H9 (cell line): ENCODE data around the gene SPECC1L. TPM values are rescaled to one million over a fixed set of nuclear protein-coding genes. Genes with fewer than 3 reads are reported as not detected.
A peak's percentile ranks its signal among the peaks of the same experiment; 100 is the strongest.

Experiments
- DNase-seq: peaks from one replicate; pipeline ENCODE4 v3.0.0-alpha.2; 2017
- H2AFZ ChIP-seq: one replicate; pipeline ENCODE4 v1.6.1; 2013; ENCODE audit warnings: mild to moderate bottlenecking, low read length, control low read depth, moderate library complexity
- H2AK5ac ChIP-seq: 2 replicates; pipeline ENCODE4 v1.6.1; 2013; ENCODE audit warnings: low read length, control low read depth, mixed read lengths; ENCODE audit not compliant: insufficient read length
- H2BK120ac ChIP-seq: one replicate; pipeline ENCODE4 v1.6.1; 2013; ENCODE audit warnings: low read depth, mild to moderate bottlenecking, low read length, control low read depth, inconsistent platforms; ENCODE audit not compliant: poor library complexity, severe bottlenecking
- H2BK12ac ChIP-seq: 2 replicates; pipeline ENCODE4 v1.6.1; 2013; ENCODE audit warnings: low read length, control low read depth, mixed read lengths, low read depth; ENCODE audit not compliant: insufficient read length
- H2BK15ac ChIP-seq: 2 replicates; pipeline ENCODE4 v1.6.1; 2013; ENCODE audit warnings: low read depth, low read length, control low read depth
- H2BK20ac ChIP-seq: one replicate; pipeline ENCODE4 v1.6.1; 2013; ENCODE audit warnings: low read depth, mild to moderate bottlenecking, low read length, control low read depth, inconsistent platforms; ENCODE audit not compliant: poor library complexity, severe bottlenecking
- H2BK5ac ChIP-seq: 2 replicates; pipeline ENCODE4 v1.6.1; 2013; ENCODE audit warnings: low read length, control low read depth, mixed read lengths; ENCODE audit not compliant: insufficient read length
- H3K14ac ChIP-seq: 2 replicates; pipeline ENCODE4 v1.6.1; 2013; ENCODE audit warnings: low read length, control low read depth; ENCODE audit not compliant: insufficient read depth
- H3K18ac ChIP-seq: 2 replicates; pipeline ENCODE4 v1.6.1; 2013; ENCODE audit warnings: low read depth, mild to moderate bottlenecking, mixed read lengths, low read length, control low read depth; ENCODE audit not compliant: insufficient read length
- H3K23ac ChIP-seq: 2 replicates; pipeline ENCODE4 v1.6.1; 2013; ENCODE audit warnings: low read length, control low read depth, mixed read lengths, low read depth; ENCODE audit not compliant: insufficient read length
- H3K23me2 ChIP-seq: 2 replicates; pipeline ENCODE4 v1.6.1; 2013; ENCODE audit warnings: low read depth, mild to moderate bottlenecking, mixed read lengths, low read length, control low read depth; ENCODE audit not compliant: insufficient read length, poor library complexity, severe bottlenecking
- H3K27ac ChIP-seq: 2 replicates; pipeline ENCODE4 v1.5.1; 2013; ENCODE audit warnings: low read length, control low read depth, mixed read lengths, low read depth; ENCODE audit not compliant: insufficient read length
- H3K27me3 ChIP-seq: 2 replicates; pipeline ENCODE4 v1.6.1; 2013; ENCODE audit warnings: low read length, control low read depth, inconsistent platforms; ENCODE audit not compliant: insufficient read depth
- H3K4ac ChIP-seq: 2 replicates; pipeline ENCODE4 v1.6.1; 2013; ENCODE audit warnings: low read depth, mild to moderate bottlenecking, control low read depth, inconsistent platforms, low read length, moderate library complexity
- H3K4me1 ChIP-seq: 2 replicates; pipeline ENCODE4 v1.6.1; 2013; ENCODE audit warnings: low read length, control low read depth, inconsistent platforms; ENCODE audit not compliant: insufficient read depth
- H3K4me2 ChIP-seq: 2 replicates; pipeline ENCODE4 v1.6.1; 2013; ENCODE audit warnings: low read length, control low read depth, mixed read lengths; ENCODE audit not compliant: insufficient read length, insufficient read depth
- H3K56ac ChIP-seq: 2 replicates; pipeline ENCODE4 v1.6.1; 2013; ENCODE audit warnings: low read depth, mild to moderate bottlenecking, mixed read lengths, low read length, control low read depth; ENCODE audit not compliant: insufficient read length
- H3K79me1 ChIP-seq: 2 replicates; pipeline ENCODE4 v1.6.1; 2013; ENCODE audit warnings: low read depth, mild to moderate bottlenecking, moderate library complexity, low read length, control low read depth, inconsistent platforms; ENCODE audit not compliant: insufficient read depth, poor library complexity, severe bottlenecking
- H3K79me2 ChIP-seq: 2 replicates; pipeline ENCODE4 v1.6.1; 2013; ENCODE audit warnings: low read length, control low read depth, inconsistent platforms; ENCODE audit not compliant: insufficient read depth
- H3K9ac ChIP-seq: 2 replicates; pipeline ENCODE4 v1.6.1; 2013; ENCODE audit warnings: low read length, control low read depth, mixed read lengths; ENCODE audit not compliant: insufficient read length; ENCODE audit errors: extremely low read depth
- H3K9me3 ChIP-seq: one replicate; pipeline ENCODE4 v1.6.1; 2013; ENCODE audit warnings: low read depth, low read length, inconsistent platforms; ENCODE audit not compliant: control insufficient read depth
- H3T11ph ChIP-seq: one replicate; pipeline ENCODE4 v1.6.1; 2013; ENCODE audit warnings: mild to moderate bottlenecking, low read length, control low read depth, inconsistent platforms
- H4K20me1 ChIP-seq: one replicate; pipeline ENCODE4 v1.6.1; 2013; ENCODE audit not compliant: control insufficient read depth, insufficient read length, insufficient read depth
- H4K5ac ChIP-seq: 2 replicates; pipeline ENCODE4 v1.6.1; 2013; ENCODE audit warnings: low read depth, mild to moderate bottlenecking, mixed read lengths, low read length, control low read depth; ENCODE audit not compliant: insufficient read length
- H4K8ac ChIP-seq: replicated peaks from 2 replicates; pipeline ENCODE4 v1.6.1; 2013; ENCODE audit warnings: low read length, control low read depth, mixed read lengths, low read depth; ENCODE audit not compliant: insufficient read length
- H4K91ac ChIP-seq: 2 replicates; pipeline ENCODE4 v1.6.1; 2013; ENCODE audit warnings: low read depth, mild to moderate bottlenecking, moderate library complexity, mixed read lengths, low read length, control low read depth; ENCODE audit not compliant: insufficient read length
- H3K27ac Mint-ChIP-seq, 3 experiments: 2 replicates in 2 of 3; 3 replicates in 1 of 3; pipeline ENCODE4 v1.8.0; 2020 to 2021; ENCODE audit warnings: mixed read lengths in 3 of 3, mild to moderate bottlenecking in 1 of 3, moderate library complexity in 1 of 3
- H3K27me3 Mint-ChIP-seq: 2 replicates; pipeline ENCODE4 v1.8.0; 2021; ENCODE audit warnings: low read depth, mild to moderate bottlenecking, moderate library complexity, mixed read lengths
- H3K36me3 Mint-ChIP-seq, 3 experiments: 2 replicates in 2 of 3; 3 replicates in 1 of 3; pipeline ENCODE4 v1.8.0; 2020 to 2021; ENCODE audit warnings: low read depth in 3 of 3, mixed read lengths in 3 of 3; ENCODE audit not compliant: insufficient read depth in 1 of 3
- H3K4me1 Mint-ChIP-seq, 2 experiments: 2 replicates each; pipeline ENCODE4 v1.8.0; 2020; ENCODE audit warnings: mixed read lengths in 2 of 2
- H3K4me3 Mint-ChIP-seq, 2 experiments: 2 replicates in 1 of 2; 3 replicates in 1 of 2; pipeline ENCODE4 v1.8.0; 2020 to 2021; ENCODE audit warnings: mild to moderate bottlenecking in 2 of 2, mixed read lengths in 2 of 2, moderate library complexity in 1 of 2
- H3K9me3 Mint-ChIP-seq, 2 experiments: 2 replicates in 1 of 2; 3 replicates in 1 of 2; pipeline ENCODE4 v1.8.0; 2020; ENCODE audit warnings: mild to moderate bottlenecking in 2 of 2, mixed read lengths in 2 of 2, moderate library complexity in 1 of 2
- WGBS: extraction: QIAGEN DNeasy Blood & Tissue Kit; methylation state at CpG from one replicate; pipeline ENCODE4 v1.1.7; 2013; ENCODE audit warnings: missing lambda C conversion rate, low lambda C conversion rate, mixed read lengths; ENCODE audit not compliant: insufficient read length; ENCODE audit errors: extremely low coverage; 5-methylcytosine and 5-hydroxymethylcytosine counted together
- total RNA-seq: library from RNA; stranded (reverse); gene quantifications from 2 replicates; pipeline ENCODE4 v1.2.1, GENCODE V29; 2021
- TF ChIP-seq, protein P1 (sequence below): fragments of 200-600 bp; sonication (generic); conservative IDR thresholded peaks from 3 replicates; pipeline ENCODE4 v1.8.0; 2021; ENCODE audit warnings: antibody characterized with exemption, mild to moderate bottlenecking

Gene SPECC1L
- total RNA-seq, 1 experiment from 2014 or later = 57.1 TPM

DNA sequence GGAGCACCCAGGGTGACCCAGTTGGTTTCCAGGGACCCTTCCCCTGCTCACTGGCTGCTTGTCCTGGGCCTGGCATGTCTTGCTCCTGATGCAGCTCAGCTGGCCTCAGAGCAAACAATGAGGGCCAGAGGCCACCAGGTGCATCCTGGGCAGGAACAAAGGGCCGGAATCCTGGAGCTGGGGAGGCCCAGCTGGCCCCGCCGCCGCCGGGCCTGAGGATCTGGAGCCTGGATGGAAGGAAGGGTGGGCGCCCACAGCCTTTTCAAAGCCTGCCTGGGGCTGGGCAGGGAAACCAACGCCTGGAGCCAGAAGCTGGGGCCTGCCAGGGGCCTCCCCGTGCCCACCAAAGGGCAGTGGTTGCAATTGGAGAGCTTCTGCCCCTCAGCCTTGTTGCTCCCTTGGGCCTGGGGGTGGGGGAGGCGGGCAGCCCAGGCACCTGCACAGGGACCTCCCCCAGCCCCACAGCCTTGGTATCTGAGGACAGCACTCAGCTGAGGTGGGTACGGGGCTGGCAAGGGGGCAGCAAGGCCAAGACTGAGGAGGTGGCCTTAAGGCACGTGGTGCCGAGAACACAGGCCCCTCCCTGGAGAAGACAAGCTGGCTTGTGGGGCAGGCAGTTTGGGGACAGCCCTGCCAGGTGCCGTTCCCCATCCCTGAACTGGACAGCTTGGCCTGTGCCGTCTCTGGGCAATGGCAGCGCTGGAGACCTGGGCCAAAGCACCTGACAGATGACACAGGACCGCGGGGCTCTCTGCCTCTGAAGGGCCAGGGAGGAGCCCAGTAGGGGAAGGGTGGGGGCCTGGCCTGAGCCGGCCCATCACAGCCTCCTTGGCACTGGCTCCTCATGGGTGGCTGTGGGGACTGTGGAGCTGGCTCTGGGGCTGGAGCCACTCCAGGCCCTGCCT is 149.7 kb downstream of the SPECC1L start:
- no peak overlapping the region for H3K9ac ChIP-seq
- no peak overlapping the region for H3K18ac ChIP-seq
- H3K79me1 ChIP-seq = no peaks in the 10 kb centered on the region
- Mint-ChIP-seq H3K27ac (peak overlapping the region in 2 of 3 experiments; percentile 61 to 66; a peak in 2 of 7 replicates), H3K9me3 (no peaks in the 10 kb centered on the region; a peak in 1 of 5 replicates), H3K4me1 (peaks cover 16 to 25% of the 10 kb centered on the region in 2 experiments), H3K36me3 (peaks cover 1 to 2% (median 2%) of the 10 kb centered on the region in 3 experiments; a peak in 6 of 7 replicates), H3K4me3 (no peak overlapping the region), H3K27me3 (peaks cover 22% of the 10 kb centered on the region)
- H2BK20ac ChIP-seq = no peak overlapping the region
- TF ChIP-seq, protein P1, sequence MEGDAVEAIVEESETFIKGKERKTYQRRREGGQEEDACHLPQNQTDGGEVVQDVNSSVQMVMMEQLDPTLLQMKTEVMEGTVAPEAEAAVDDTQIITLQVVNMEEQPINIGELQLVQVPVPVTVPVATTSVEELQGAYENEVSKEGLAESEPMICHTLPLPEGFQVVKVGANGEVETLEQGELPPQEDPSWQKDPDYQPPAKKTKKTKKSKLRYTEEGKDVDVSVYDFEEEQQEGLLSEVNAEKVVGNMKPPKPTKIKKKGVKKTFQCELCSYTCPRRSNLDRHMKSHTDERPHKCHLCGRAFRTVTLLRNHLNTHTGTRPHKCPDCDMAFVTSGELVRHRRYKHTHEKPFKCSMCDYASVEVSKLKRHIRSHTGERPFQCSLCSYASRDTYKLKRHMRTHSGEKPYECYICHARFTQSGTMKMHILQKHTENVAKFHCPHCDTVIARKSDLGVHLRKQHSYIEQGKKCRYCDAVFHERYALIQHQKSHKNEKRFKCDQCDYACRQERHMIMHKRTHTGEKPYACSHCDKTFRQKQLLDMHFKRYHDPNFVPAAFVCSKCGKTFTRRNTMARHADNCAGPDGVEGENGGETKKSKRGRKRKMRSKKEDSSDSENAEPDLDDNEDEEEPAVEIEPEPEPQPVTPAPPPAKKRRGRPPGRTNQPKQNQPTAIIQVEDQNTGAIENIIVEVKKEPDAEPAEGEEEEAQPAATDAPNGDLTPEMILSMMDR = no peak
- H3K23me2 ChIP-seq = peaks cover 7% of the 10 kb centered on the region
- no peak overlapping the region for H4K8ac ChIP-seq
- no peak for DNase-seq
- H2BK15ac ChIP-seq = no peak overlapping the region
- no peaks in the 10 kb centered on the region; the same call in 1 of the 2 replicates for H3K27me3 ChIP-seq
- H2AK5ac ChIP-seq = no peak overlapping the region
- H2BK120ac ChIP-seq = no peak overlapping the region
- H3K14ac ChIP-seq = no peak overlapping the region; the same call in 1 of the 2 replicates
- no peak overlapping the region for H2BK5ac ChIP-seq
- H3K4ac ChIP-seq = no peak overlapping the region
- H3K27ac ChIP-seq = no peak overlapping the region
- no peak overlapping the region for H4K91ac ChIP-seq
- H3K79me2 ChIP-seq = no peaks in the 10 kb centered on the region
- no peak overlapping the region for H3K23ac ChIP-seq
- no peak overlapping the region for H3K4me2 ChIP-seq
- H3K4me1 ChIP-seq = no peaks in the 10 kb centered on the region; the same call in 1 of the 2 replicates
- no peak overlapping the region for H2AFZ ChIP-seq
- no peaks in the 10 kb centered on the region for H3K9me3 ChIP-seq
- no peak overlapping the region for H4K5ac ChIP-seq
- no peak overlapping the region for H3K56ac ChIP-seq
- no peak overlapping the region for H2BK12ac ChIP-seq
- no peak overlapping the region for H3T11ph ChIP-seq
- no CpG with 5 or more reads among the region's 18 CpGs for WGBS
- no peaks in the 10 kb centered on the region for H4K20me1 ChIP-seq
